Uterus (tissue), 2 donors: ENCODE measurements around the gene SURF2.

ENCODE experiments used
- POLR2A ChIP-seq, 2 donors: fragments of 450-650 bp; IDR thresholded peaks; one replicate each; pipeline ENCODE4 v1.6.1; 2016; ENCODE audit warnings: antibody characterized with exemption in 2 of 2, mild to moderate bottlenecking in 1 of 2, moderate library complexity in 1 of 2
- TF ChIP-seq, protein P1 (sequence below), 4 experiments: fragments of 200-600 bp in 2 of 4; fragments of 450-650 bp in 2 of 4; sonication (generic) in 2 of 4; IDR thresholded peaks; one replicate each; pipeline ENCODE4 v1.5.1; 2016 to 2019; ENCODE audit warnings: antibody characterized with exemption in 4 of 4, mild to moderate bottlenecking in 2 of 4, moderate library complexity in 1 of 4

DNA sequence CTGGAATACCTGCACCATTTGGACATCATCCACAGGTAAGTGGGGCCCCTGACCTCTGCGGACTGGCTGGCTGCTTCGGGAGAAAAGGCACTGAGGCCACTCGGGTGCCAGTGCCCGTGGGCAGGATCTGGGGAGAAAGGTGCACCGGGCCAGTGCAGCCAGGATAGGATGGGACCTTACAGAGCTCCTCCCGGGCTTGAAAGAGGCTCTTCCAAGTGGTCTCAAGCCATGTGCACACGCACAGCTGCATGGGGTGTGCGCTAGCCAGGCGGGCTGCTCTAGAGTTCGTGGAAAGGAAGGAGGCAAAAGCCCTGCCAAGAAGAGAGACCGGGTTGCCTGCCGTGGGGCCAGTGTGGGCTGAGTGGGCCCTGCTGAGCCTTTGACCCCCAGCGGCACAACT lies 33.2 kb downstream of the SURF2 start:
- TF ChIP-seq, protein P1, sequence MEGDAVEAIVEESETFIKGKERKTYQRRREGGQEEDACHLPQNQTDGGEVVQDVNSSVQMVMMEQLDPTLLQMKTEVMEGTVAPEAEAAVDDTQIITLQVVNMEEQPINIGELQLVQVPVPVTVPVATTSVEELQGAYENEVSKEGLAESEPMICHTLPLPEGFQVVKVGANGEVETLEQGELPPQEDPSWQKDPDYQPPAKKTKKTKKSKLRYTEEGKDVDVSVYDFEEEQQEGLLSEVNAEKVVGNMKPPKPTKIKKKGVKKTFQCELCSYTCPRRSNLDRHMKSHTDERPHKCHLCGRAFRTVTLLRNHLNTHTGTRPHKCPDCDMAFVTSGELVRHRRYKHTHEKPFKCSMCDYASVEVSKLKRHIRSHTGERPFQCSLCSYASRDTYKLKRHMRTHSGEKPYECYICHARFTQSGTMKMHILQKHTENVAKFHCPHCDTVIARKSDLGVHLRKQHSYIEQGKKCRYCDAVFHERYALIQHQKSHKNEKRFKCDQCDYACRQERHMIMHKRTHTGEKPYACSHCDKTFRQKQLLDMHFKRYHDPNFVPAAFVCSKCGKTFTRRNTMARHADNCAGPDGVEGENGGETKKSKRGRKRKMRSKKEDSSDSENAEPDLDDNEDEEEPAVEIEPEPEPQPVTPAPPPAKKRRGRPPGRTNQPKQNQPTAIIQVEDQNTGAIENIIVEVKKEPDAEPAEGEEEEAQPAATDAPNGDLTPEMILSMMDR (IDR thresholded peaks at IDR 0.05): no peak
- TF ChIP-seq POLR2A (IDR thresholded peaks at IDR 0.05): no peak
